IMR-90 (cell line): ENCODE measurements around the gene CENPT. TPM values are rescaled to one million over a fixed set of nuclear protein-coding genes. Genes with fewer than 3 reads are reported as not detected.

ENCODE experiments used
- ATAC-seq: fragments of 200-7000 bp; cut with Tn5 transposase; 2 replicates; pipeline ENCODE4 v1.9.1; 2020; ENCODE audit warnings: low read depth, mild to moderate bottlenecking, moderate library complexity
- BruUV-seq: library from RNA; stranded (reverse); fragments of 400-500 nt; replicated peaks from 2 replicates; lab custom pipeline; 2021; lab: Mats Ljungman, UMichigan
- CTCF ChIA-PET: fragments of 300-600 bp; formaldehyde crosslinking; extraction: SDS; loops from one replicate; lab custom pipeline; 2021; ENCODE audit warnings: antibody characterized with exemption; lab: Yijun Ruan, JAX
- POLR2A ChIA-PET: fragments of 300-600 bp; sonication (Branson Sonifier 250); formaldehyde crosslinking; loops from one replicate; lab custom pipeline; 2022; ENCODE audit warnings: antibody characterized with exemption; ENCODE audit not compliant: unreplicated experiment; lab: Charles Lee
- DNase-seq: peaks from one replicate; pipeline ENCODE4 v3.0.0; 2013
- H2AFZ ChIP-seq: replicated peaks from 2 replicates; pipeline ENCODE3; 2013; ENCODE audit warnings: low read length, mild to moderate bottlenecking; ENCODE audit not compliant: poor library complexity
- H2AK5ac ChIP-seq: 2 replicates; pipeline ENCODE4 v1.6.1; 2013; ENCODE audit warnings: low read depth, low read length, inconsistent platforms
- H2AK9ac ChIP-seq: replicated peaks from 2 replicates; pipeline ENCODE3; 2013; ENCODE audit warnings: mild to moderate bottlenecking, low read depth, low read length, moderate library complexity; ENCODE audit not compliant: poor library complexity
- H2BK120ac ChIP-seq: 2 replicates; pipeline ENCODE4 v1.6.1; 2013; ENCODE audit warnings: low read depth, low read length, inconsistent platforms
- H2BK15ac ChIP-seq: 3 replicates; pipeline ENCODE4 v1.6.1; 2013; ENCODE audit warnings: low read depth, low read length, inconsistent platforms
- H2BK20ac ChIP-seq: 2 replicates; pipeline ENCODE4 v1.6.1; 2013; ENCODE audit warnings: low read depth, mild to moderate bottlenecking, inconsistent platforms, low read length, moderate library complexity
- H2BK5ac ChIP-seq: 2 replicates; pipeline ENCODE4 v1.6.1; 2013; ENCODE audit warnings: mild to moderate bottlenecking, low read depth, low read length, inconsistent platforms; ENCODE audit not compliant: poor library complexity, severe bottlenecking
- H3K14ac ChIP-seq: replicated peaks from 2 replicates; pipeline ENCODE4 v1.6.1; 2013; ENCODE audit warnings: low read depth, low read length, inconsistent platforms
- H3K18ac ChIP-seq: 2 replicates; pipeline ENCODE4 v1.6.1; 2013; ENCODE audit warnings: low read depth, low read length, control low read depth
- H3K23ac ChIP-seq: 2 replicates; pipeline ENCODE4 v1.6.1; 2013; ENCODE audit warnings: low read depth, low read length, inconsistent platforms
- H3K27ac ChIP-seq: 2 replicates; pipeline ENCODE4 v1.5.1; 2013; ENCODE audit warnings: mild to moderate bottlenecking, control low read depth, low read length; ENCODE audit not compliant: insufficient read depth
- H3K27me3 ChIP-seq: 2 replicates; pipeline ENCODE4 v1.6.1; 2013; ENCODE audit warnings: low read length; ENCODE audit not compliant: control insufficient read depth, insufficient read depth
- H3K36me3 ChIP-seq: 2 replicates; pipeline ENCODE4 v1.6.1; 2013; ENCODE audit warnings: low read length, mixed read lengths; ENCODE audit not compliant: control insufficient read depth, insufficient read depth
- H3K4ac ChIP-seq: 2 replicates; pipeline ENCODE4 v1.6.1; 2013; ENCODE audit warnings: low read depth, low read length, inconsistent platforms
- H3K4me1 ChIP-seq: 2 replicates; pipeline ENCODE4 v1.6.1; 2013; ENCODE audit warnings: low read length, mixed read lengths; ENCODE audit not compliant: control insufficient read depth, insufficient read depth
- H3K4me2 ChIP-seq: 2 replicates; pipeline ENCODE4 v1.6.1; 2013; ENCODE audit warnings: low read depth, mild to moderate bottlenecking, control low read depth, low read length, moderate library complexity
- H3K4me3 ChIP-seq: 2 replicates; pipeline ENCODE4 v1.5.1; 2013; ENCODE audit warnings: low read depth, mild to moderate bottlenecking, control low read depth, low read length, moderate library complexity; ENCODE audit not compliant: insufficient read depth
- H3K56ac ChIP-seq: 2 replicates; pipeline ENCODE4 v1.6.1; 2013; ENCODE audit warnings: low read length, inconsistent platforms; ENCODE audit not compliant: insufficient read depth; ENCODE audit errors: extremely low read depth
- H3K79me1 ChIP-seq, 2 experiments: 2 replicates each; pipeline ENCODE4 v1.6.1; 2013; ENCODE audit warnings: low read length in 2 of 2, inconsistent platforms in 1 of 2, low read depth in 1 of 2
- H3K9ac ChIP-seq: 2 replicates; pipeline ENCODE4 v1.6.1; 2013; ENCODE audit warnings: low read depth, low read length, control low read depth
- H3K9me1 ChIP-seq: 2 replicates; pipeline ENCODE4 v1.6.1; 2013; ENCODE audit warnings: low read length, inconsistent platforms; ENCODE audit not compliant: insufficient read depth
- H3K9me3 ChIP-seq: 2 replicates; pipeline ENCODE4 v1.6.1; 2013; ENCODE audit warnings: low read length; ENCODE audit not compliant: control insufficient read depth, insufficient read depth
- H4K20me1 ChIP-seq: 2 replicates; pipeline ENCODE4 v1.6.1; 2013; ENCODE audit warnings: low read length, inconsistent platforms; ENCODE audit not compliant: insufficient read depth
- H4K5ac ChIP-seq: 2 replicates; pipeline ENCODE4 v1.6.1; 2013; ENCODE audit warnings: mild to moderate bottlenecking, low read depth, low read length, control low read depth
- H4K8ac ChIP-seq, 2 experiments: 2 replicates each; pipeline ENCODE4 v1.6.1; 2013; ENCODE audit warnings: low read depth in 2 of 2, low read length in 2 of 2, control low read depth in 1 of 2, inconsistent platforms in 1 of 2
- H4K91ac ChIP-seq: 2 replicates; pipeline ENCODE4 v1.6.1; 2013; ENCODE audit warnings: low read depth, low read length, inconsistent platforms; ENCODE audit not compliant: insufficient read depth
- CTCF ChIP-seq: conservative IDR thresholded peaks from 2 replicates; pipeline ENCODE4 v1.5.1; 2012; ENCODE audit warnings: mild to moderate bottlenecking, low read depth, low read length, improper control_type of control experiment
- MAZ ChIP-seq: IDR thresholded peaks from 2 replicates; pipeline ENCODE4 v1.6.1; 2012; ENCODE audit warnings: low read depth, mild to moderate bottlenecking, low read length, improper control_type of control experiment, moderate library complexity, borderline replicate concordance
- WGBS, 2 experiments: methylation state at CpG; one replicate each; pipeline versions ENCODE4 v1.1.5 to v1.1.7; 2013; ENCODE audit warnings: missing lambda C conversion rate in 2 of 2; ENCODE audit not compliant: insufficient read length in 1 of 2; ENCODE audit errors: extremely low coverage in 2 of 2; 5-methylcytosine and 5-hydroxymethylcytosine counted together
- dilution Hi-C: fragments of 300-500 bp; cut with HindIII; formaldehyde crosslinking; loops from one replicate; pipeline ENCODE4 v1.14.3; 2018; ENCODE audit warnings: low sequenced_read_pairs; ENCODE audit not compliant: unreplicated experiment
- in situ Hi-C: fragments of 300-500 bp; cut with MboI; formaldehyde crosslinking; loops from 3 replicates; pipeline ENCODE4 v1.14.3; 2019; ENCODE audit warnings: low sequenced_read_pairs, inconsistent platforms, mixed read lengths
- intact Hi-C: fragments of 100-400 bp; cut with micrococcal nuclease; formaldehyde crosslinking; loops from 2 replicates; pipeline ENCODE4 v1.10.0; 2022
- polyA plus RNA-seq, 3 experiments: library from polyadenylated mRNA; depleted of rRNA; stranded (reverse); fragments of >200 nt; gene quantifications; 2 replicates each; pipeline ENCODE4 v1.2.3, GENCODE V29; 2012; ENCODE audit warnings: low replicate concordance in 1 of 3
- total RNA-seq: library from RNA; depleted of rRNA; stranded (reverse); fragments of >200 nt; gene quantifications from 2 replicates; pipeline ENCODE4 v1.2.3, GENCODE V29; 2012
- TF ChIP-seq, protein P1 (sequence below): fragments of 150-350 bp; IDR thresholded peaks from 2 replicates; pipeline ENCODE4 v1.6.1; 2017; ENCODE audit warnings: mild to moderate bottlenecking, antibody characterized with exemption, low read length, low read depth

The CENPT gene
- total and polyA plus RNA-seq, 2 of the 4 experiments (the other 2 are of a cell fraction) = 33.3 to 83.1 TPM

DNA sequence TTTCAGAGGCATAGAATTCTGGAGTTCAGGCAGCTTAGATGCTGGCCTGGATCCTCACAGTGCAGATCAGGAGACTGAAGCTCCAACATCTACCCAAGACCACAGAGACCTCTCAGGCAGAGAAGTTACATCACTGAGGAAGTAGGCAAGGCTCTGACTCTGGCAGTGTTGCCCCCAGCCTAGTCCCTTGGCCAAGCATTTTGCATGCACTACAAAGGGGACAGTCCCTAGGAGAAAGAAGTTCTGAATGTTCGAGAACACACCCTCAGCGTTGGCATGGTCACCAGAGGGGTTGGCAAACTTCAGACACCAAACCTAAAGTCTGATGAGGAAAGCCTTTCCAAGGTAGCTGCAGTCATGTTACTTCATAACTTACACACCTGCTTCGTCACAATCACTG is 43.6 kb downstream of the CENPT start (continued):
- TF ChIP-seq, protein P1, sequence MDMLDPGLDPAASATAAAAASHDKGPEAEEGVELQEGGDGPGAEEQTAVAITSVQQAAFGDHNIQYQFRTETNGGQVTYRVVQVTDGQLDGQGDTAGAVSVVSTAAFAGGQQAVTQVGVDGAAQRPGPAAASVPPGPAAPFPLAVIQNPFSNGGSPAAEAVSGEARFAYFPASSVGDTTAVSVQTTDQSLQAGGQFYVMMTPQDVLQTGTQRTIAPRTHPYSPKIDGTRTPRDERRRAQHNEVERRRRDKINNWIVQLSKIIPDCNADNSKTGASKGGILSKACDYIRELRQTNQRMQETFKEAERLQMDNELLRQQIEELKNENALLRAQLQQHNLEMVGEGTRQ = no peak
- TF ChIP-seq MAZ = no peak

DNA sequence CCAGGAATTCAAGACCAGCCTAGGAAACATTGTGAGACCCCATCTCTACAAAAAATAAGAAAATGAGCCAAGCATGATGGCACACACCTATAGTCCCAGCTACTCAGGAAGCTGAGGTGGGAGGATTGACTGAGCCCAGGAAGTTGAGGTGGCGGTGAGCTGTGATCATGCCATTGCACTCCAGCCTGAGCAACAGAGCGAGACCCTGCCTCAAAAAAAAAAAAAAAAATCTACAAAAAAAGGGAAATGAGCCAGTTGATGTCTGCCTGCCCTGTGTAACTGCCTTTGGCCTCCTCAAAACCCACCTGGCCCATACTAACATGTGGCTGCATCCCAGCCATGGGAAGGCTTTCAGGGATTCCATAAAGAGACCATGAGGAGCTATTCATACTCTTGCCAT is 45.6 kb downstream of the CENPT start:
- no peak overlapping the region for H2BK120ac ChIP-seq
- no peak overlapping the region for H3K4ac ChIP-seq
- H3K36me3 ChIP-seq = peaks cover 14% of the 10 kb centered on the region
- H3K4me3 ChIP-seq = no peak overlapping the region
- ATAC-seq = no peak
- WGBS, 2 experiments = no CpG with 5 or more reads among the region's 2 CpGs
- H4K8ac ChIP-seq = no peak overlapping the region
- no peak for DNase-seq
- H3K23ac ChIP-seq = no peak overlapping the region
- no TSS peak for BruUV-seq
- H3K9ac ChIP-seq = no peak overlapping the region
- no peak overlapping the region for H3K18ac ChIP-seq
- no peak overlapping the region for H3K4me2 ChIP-seq
- dilution Hi-C loops (no loop called here), intact Hi-C loops (loop anchor here (10.0 kb wide), 1 partner anchor 277 kb away; the partner anchor contains the start of gene RIPOR1), in situ Hi-C loops (no loop called here)
- H3K9me1 ChIP-seq = peaks cover 18% of the 10 kb centered on the region
- H4K91ac ChIP-seq = no peak overlapping the region
- no peak overlapping the region for H3K27ac ChIP-seq
- POLR2A ChIA-PET = no interaction called here
- peaks cover 30% of the 10 kb centered on the region for H4K20me1 ChIP-seq
- H3K14ac ChIP-seq = no peak overlapping the region
- no peak overlapping the region for H2AFZ ChIP-seq
- no peak overlapping the region for H3K56ac ChIP-seq
- CTCF ChIA-PET = no interaction called here
- H2AK9ac ChIP-seq = no peak overlapping the region
- H3K9me3 ChIP-seq = no peaks in the 10 kb centered on the region
- no peak overlapping the region for H2BK20ac ChIP-seq
- H3K79me1 ChIP-seq = peaks cover 32 to 78% of the 10 kb centered on the region in 2 experiments
- no peak for TF ChIP-seq CTCF
- H2AK5ac ChIP-seq = no peak overlapping the region
- H4K5ac ChIP-seq = no peak overlapping the region
- no peaks in the 10 kb centered on the region for H3K27me3 ChIP-seq
- no peak overlapping the region for H2BK5ac ChIP-seq
- H3K4me1 ChIP-seq = peaks cover 6% of the 10 kb centered on the region
- H2BK15ac ChIP-seq = no peak overlapping the region
